PC-3 (cell line): ENCODE measurements around the gene DBNDD1.

Experiments
- EZH2 ChIP-seq: fragments of 300-600 bp; sonication (generic); IDR thresholded peaks from one replicate; pipeline ENCODE4 v1.6.1; 2017; ENCODE audit warnings: antibody characterized with exemption, mild to moderate bottlenecking, low read length; ENCODE audit not compliant: unreplicated experiment
- EZH2phosphoT487 ChIP-seq: fragments of 300-600 bp; sonication (generic); IDR thresholded peaks from 2 replicates; pipeline ENCODE4 v1.6.1; 2018; ENCODE audit warnings: mild to moderate bottlenecking, antibody characterized with exemption, low read length, borderline replicate concordance
- TF ChIP-seq, protein P1 (sequence below): fragments of 300-600 bp; sonication (generic); conservative IDR thresholded peaks from 2 replicates; pipeline ENCODE4 v1.5.1; 2017; ENCODE audit warnings: antibody characterized with exemption, low read depth, mild to moderate bottlenecking, low read length

DNA sequence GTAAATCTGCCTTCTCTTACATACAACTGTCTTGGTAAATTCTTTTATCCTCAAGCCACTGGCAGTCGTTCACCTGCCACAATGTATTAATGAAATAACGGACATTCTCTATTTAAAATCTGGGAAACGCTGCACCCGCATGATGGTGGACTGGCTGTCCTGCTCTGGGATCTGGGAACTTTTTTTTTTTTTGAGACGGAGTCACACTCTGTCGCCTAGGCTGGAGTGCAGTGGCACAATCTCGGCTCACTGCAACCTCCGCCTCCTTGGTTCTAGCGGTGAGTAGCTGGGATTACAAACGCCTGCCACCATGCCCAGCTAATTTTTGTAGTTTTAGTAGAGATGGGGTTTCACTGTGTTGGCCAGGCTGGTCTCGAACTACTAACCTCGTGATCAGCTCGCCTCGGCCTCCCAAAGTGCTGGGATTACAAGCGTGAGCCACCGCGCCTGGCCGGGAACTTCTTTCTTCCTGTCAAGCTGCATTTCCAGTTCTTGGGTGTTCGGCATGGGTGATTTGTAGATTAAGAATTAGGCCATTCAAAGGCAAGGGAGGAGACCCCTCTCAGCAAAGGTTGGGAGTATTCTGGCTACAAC, 29.6 kb upstream of the DBNDD1 start:
- TF ChIP-seq, protein P1, sequence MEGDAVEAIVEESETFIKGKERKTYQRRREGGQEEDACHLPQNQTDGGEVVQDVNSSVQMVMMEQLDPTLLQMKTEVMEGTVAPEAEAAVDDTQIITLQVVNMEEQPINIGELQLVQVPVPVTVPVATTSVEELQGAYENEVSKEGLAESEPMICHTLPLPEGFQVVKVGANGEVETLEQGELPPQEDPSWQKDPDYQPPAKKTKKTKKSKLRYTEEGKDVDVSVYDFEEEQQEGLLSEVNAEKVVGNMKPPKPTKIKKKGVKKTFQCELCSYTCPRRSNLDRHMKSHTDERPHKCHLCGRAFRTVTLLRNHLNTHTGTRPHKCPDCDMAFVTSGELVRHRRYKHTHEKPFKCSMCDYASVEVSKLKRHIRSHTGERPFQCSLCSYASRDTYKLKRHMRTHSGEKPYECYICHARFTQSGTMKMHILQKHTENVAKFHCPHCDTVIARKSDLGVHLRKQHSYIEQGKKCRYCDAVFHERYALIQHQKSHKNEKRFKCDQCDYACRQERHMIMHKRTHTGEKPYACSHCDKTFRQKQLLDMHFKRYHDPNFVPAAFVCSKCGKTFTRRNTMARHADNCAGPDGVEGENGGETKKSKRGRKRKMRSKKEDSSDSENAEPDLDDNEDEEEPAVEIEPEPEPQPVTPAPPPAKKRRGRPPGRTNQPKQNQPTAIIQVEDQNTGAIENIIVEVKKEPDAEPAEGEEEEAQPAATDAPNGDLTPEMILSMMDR: no peak
- TF ChIP-seq EZH2phosphoT487 (no peak), EZH2 (no peak)
